Loucy (cell line): ENCODE results near the gene CMC2.

ENCODE experiments used
- EZH2phosphoT487 ChIP-seq: fragments of 200-600 bp; IDR thresholded peaks from 2 replicates; pipeline ENCODE4 v1.6.1; 2018; ENCODE audit warnings: antibody characterized with exemption, mild to moderate bottlenecking, moderate library complexity, borderline replicate concordance
- TF ChIP-seq, protein P1 (sequence below): fragments of 200-600 bp; sonication (generic); conservative IDR thresholded peaks from 2 replicates; pipeline ENCODE4 v1.5.1; 2014; ENCODE audit warnings: mild to moderate bottlenecking, antibody characterized with exemption, low read length

DNA sequence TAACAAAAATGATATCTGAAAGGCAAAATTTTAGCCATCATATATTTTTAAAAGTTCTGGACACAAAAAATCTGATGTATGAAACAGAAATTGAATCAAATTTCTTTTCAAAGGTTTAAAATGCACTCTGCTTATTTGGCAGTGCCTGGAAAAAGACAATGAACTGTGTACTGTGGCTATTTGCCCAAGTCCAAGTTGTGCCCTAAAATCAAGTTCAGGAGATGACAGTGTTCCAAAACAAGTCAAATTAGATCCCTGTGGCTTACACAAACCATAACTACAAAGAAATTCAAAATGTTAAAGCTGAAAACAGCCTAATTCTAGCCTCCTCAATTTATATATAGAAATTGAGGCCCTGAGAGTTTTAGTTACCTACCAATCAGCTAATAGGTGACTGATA, 25.6 kb downstream of the CMC2 start:
- TF ChIP-seq, protein P1, sequence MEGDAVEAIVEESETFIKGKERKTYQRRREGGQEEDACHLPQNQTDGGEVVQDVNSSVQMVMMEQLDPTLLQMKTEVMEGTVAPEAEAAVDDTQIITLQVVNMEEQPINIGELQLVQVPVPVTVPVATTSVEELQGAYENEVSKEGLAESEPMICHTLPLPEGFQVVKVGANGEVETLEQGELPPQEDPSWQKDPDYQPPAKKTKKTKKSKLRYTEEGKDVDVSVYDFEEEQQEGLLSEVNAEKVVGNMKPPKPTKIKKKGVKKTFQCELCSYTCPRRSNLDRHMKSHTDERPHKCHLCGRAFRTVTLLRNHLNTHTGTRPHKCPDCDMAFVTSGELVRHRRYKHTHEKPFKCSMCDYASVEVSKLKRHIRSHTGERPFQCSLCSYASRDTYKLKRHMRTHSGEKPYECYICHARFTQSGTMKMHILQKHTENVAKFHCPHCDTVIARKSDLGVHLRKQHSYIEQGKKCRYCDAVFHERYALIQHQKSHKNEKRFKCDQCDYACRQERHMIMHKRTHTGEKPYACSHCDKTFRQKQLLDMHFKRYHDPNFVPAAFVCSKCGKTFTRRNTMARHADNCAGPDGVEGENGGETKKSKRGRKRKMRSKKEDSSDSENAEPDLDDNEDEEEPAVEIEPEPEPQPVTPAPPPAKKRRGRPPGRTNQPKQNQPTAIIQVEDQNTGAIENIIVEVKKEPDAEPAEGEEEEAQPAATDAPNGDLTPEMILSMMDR = no peak
- no peak for TF ChIP-seq EZH2phosphoT487
